C4-2B (cell line): ENCODE data around the gene ZNF609.
A peak's percentile ranks its signal among the peaks of the same experiment; 100 is the strongest.

Source experiments
- H3K27ac ChIP-seq: fragments of 450-650 bp; 2 replicates; pipeline ENCODE4 v1.5.1; 2017
- ZFX ChIP-seq: fragments of 450-650 bp; IDR thresholded peaks from 2 replicates; pipeline ENCODE4 v1.6.1; 2017
- TF ChIP-seq, protein P1 (sequence below): fragments of 450-650 bp; conservative IDR thresholded peaks from 2 replicates; pipeline ENCODE4 v1.5.1; 2017; ENCODE audit warnings: mild to moderate bottlenecking

The ZNF609 gene

DNA sequence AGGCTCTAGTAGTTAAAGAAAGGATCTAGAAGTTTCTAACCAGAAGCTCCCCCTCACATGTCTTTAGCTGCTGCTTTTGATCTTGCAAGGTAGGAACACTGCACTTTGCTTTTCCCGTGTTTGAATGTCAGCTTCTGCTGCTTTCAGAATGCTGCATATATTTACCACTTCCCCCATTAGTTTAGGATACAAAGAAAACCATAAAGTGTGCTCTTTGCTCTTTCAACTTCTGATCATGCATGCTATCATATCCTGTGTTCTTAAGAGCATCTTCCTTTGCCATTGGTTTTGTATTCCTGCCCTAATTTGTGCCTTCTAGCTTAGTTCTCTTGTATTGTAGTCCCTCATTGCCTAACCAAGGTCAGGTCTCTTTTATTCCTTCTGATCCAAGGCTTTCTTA is 43.3 kb downstream of the ZNF609 start:
- H3K27ac ChIP-seq: no peak overlapping the region
- TF ChIP-seq, protein P1, sequence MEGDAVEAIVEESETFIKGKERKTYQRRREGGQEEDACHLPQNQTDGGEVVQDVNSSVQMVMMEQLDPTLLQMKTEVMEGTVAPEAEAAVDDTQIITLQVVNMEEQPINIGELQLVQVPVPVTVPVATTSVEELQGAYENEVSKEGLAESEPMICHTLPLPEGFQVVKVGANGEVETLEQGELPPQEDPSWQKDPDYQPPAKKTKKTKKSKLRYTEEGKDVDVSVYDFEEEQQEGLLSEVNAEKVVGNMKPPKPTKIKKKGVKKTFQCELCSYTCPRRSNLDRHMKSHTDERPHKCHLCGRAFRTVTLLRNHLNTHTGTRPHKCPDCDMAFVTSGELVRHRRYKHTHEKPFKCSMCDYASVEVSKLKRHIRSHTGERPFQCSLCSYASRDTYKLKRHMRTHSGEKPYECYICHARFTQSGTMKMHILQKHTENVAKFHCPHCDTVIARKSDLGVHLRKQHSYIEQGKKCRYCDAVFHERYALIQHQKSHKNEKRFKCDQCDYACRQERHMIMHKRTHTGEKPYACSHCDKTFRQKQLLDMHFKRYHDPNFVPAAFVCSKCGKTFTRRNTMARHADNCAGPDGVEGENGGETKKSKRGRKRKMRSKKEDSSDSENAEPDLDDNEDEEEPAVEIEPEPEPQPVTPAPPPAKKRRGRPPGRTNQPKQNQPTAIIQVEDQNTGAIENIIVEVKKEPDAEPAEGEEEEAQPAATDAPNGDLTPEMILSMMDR: no peak
- no peak for TF ChIP-seq ZFX

DNA sequence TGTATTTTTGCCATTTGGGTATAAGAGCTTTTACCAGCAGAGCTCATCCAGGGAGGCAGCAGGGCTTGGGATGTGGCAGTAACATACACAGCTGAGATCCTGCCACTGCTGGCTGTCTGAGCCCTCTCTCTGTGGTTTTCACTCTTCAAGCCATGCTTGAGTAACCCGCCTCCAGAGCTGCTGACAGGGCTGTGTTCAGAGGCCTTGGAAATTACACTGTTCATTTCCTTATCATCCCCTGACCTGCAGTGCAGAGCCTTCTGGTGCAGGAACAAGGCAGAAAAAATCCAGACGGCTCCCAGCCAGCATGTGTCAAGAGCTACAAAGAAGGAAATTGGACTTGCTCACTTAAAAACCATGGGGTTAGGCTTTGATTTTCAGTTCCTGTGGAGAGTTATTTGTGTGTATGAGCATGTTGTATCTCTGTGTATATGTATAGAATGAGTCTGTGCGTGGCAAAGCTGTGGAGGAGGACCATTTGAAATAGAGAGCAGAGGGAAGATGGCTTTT is 47.0 kb downstream of the ZNF609 start:
- H3K27ac ChIP-seq: no peak overlapping the region

DNA sequence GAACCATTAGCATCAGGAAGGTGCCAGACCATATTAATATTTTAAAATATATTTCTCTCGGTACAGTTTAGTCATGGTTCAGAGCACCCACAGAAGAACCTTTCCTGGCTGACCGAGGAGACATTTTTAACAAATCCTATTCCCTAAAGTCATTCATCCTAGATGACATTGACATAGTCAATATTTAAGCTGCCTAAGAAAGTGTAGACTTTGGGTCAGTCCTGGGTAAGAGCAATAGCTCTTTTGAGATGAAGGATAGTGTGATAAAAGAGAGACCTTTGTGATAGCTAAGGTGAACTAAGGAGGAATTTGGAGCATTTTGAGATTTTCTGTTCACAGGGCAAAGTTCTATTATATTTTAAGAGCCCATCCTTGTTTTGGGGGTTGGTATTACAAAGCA is 47.5 kb downstream of the ZNF609 start:
- no peak for TF ChIP-seq ZFX
- TF ChIP-seq, protein P1: no peak
- H3K27ac ChIP-seq: no peak overlapping the region

More for the DNA sequence above, 47.0 kb downstream of the ZNF609 start:
- TF ChIP-seq ZFX: no peak
- TF ChIP-seq, protein P1: no peak

DNA sequence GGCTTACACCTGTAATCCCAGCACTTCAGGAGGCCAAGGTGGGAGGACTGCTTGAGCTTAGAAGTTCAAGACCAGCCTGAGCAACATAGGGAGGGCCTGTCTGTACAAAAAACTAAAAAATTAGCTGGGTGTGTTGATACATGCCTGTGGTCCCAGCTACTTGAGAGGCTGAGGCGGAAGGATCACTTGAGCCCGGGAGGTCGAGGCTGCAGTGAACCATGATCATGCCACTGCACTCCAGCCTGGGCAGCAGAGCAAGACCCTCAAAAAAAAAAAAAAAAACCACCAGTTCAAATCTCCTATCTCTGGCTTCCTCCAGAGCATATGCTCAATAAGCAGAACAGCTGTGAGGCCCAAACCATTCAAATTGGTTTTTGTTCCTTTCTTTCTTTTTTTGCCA is 53.4 kb downstream of the ZNF609 start:
- TF ChIP-seq, protein P1: no peak
- no peak for TF ChIP-seq ZFX

DNA sequence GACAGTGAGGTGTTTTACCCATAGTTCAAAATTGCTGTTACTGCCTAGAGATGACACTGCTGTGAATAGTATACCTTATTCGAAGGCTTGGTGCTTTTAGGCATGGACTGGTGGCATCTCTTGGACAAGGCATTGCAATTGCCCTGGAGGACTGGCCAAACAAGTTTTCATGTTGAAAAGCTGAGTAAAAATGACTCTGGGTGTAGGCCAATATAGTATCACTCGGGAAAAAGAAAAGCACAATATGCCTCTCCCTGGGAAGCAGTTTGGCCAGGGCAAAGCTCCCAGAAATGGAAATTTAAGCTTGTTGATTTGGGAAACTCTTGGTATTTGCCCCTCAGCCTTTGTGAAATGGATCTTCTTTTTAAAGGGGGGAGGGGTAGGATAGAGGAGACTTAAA is 54.8 kb downstream of the ZNF609 start:
- TF ChIP-seq, protein P1: no peak
- TF ChIP-seq ZFX: no peak
- H3K27ac ChIP-seq: peak overlapping the region; percentile 67

More for the DNA sequence above, 53.4 kb downstream of the ZNF609 start:
- H3K27ac ChIP-seq: no peak overlapping the region

DNA sequence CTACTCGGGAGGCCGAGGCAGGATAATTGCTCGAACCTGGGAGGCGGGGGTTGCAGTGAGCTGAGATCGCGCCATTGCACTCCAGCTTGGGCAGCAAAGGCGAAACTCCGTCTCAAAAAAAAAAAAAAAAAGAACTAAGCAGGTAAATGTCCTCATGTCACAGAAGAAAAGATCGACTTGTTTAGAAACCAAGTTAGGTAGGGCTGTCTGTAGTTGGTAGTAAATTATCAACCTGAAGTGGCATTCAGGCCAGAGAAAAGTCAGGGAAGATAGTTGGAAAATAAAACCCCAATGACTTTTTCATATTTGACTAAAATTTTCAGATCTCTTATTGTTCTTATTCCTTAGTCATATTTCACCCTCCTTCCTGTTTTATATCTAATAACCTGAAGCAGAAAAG is 55.4 kb downstream of the ZNF609 start:
- H3K27ac ChIP-seq: peak overlapping the region; percentile 67
- TF ChIP-seq, protein P1: no peak
- TF ChIP-seq ZFX: no peak

DNA sequence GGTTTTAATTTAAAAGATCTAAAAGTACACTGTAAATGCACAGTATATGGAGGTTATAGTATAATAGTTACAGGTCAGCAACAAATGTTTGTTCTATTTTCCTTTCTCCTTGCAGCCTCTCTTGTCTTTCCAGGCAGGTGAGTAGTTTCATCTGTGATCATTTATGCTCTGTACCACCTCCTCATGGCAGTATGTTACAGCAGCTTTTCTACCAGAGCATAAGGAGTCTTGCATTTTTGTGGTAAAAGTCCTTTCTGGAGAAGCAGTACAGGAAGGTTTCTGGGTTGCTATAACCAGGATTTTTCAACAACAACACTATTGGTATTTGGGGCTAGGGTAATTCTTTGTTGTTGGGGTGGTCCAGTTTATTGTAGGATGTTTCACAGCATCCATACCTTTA is 59.5 kb downstream of the ZNF609 start:
- TF ChIP-seq ZFX: no peak
- TF ChIP-seq, protein P1: no peak
- H3K27ac ChIP-seq: no peak overlapping the region
